ENCODE results near the gene AGBL1.

Gene AGBL1

GRCh38 chr15:86221119-86221518 is 141.4 kb downstream of the AGBL1 start:
- Mint-ChIP-seq H3K36me3 (peaks cover 5% of the 10 kb centered on the region), H3K27me3 (peaks cover 19% of the 10 kb centered on the region), H3K4me3 (no peak overlapping the region), H3K9me3 (ENCODE audit: low read depth) (peaks cover 11% of the 10 kb centered on the region), H3K27ac (no peak overlapping the region), H3K4me1 (ENCODE audit: low read depth) (no peaks in the 10 kb centered on the region)

GRCh38 chr15:86229306-86229705 is 149.6 kb downstream of the AGBL1 start:
- H3K27me3 Mint-ChIP-seq, result peaks cover 22% of the 10 kb centered on the region
- H3K27ac Mint-ChIP-seq, result no peak overlapping the region
- H3K36me3 Mint-ChIP-seq, result no peaks in the 10 kb centered on the region
- peaks cover 4% of the 10 kb centered on the region for H3K4me1 Mint-ChIP-seq (ENCODE audit: low read depth)
- no peak overlapping the region for H3K4me3 Mint-ChIP-seq
- H3K9me3 Mint-ChIP-seq (ENCODE audit: low read depth), result no peaks in the 10 kb centered on the region

- Mint-ChIP-seq H3K4me1 (ENCODE audit: low read depth) (peaks cover 4% of the 10 kb centered on the region), H3K36me3 (no peaks in the 10 kb centered on the region), H3K27me3 (peaks cover 24% of the 10 kb centered on the region), H3K9me3 (ENCODE audit: low read depth) (no peaks in the 10 kb centered on the region), H3K4me3 (no peak overlapping the region), H3K27ac (no peak overlapping the region)
Observed at GRCh38 chr15:86229936-86230335, 150.3 kb downstream of the AGBL1 start.

GRCh38 chr15:86231864-86232721 is 152.4 kb downstream of the AGBL1 start:
- H3K36me3 Mint-ChIP-seq, result no peaks in the 10 kb centered on the region
- no peak overlapping the region for H3K27ac Mint-ChIP-seq
- no peaks in the 10 kb centered on the region for H3K9me3 Mint-ChIP-seq (ENCODE audit: low read depth)
- H3K4me3 Mint-ChIP-seq, result peak overlapping the region; percentile 2
- H3K4me1 Mint-ChIP-seq (ENCODE audit: low read depth), result peaks cover 7% of the 10 kb centered on the region
- H3K27me3 Mint-ChIP-seq, result peaks cover 28% of the 10 kb centered on the region

- H3K27ac Mint-ChIP-seq, result no peak overlapping the region
- H3K4me1 Mint-ChIP-seq (ENCODE audit: low read depth), result peaks cover 7% of the 10 kb centered on the region
- peaks cover 18% of the 10 kb centered on the region for H3K27me3 Mint-ChIP-seq
- H3K36me3 Mint-ChIP-seq, result no peaks in the 10 kb centered on the region
- no peaks in the 10 kb centered on the region for H3K9me3 Mint-ChIP-seq (ENCODE audit: low read depth)
- H3K4me3 Mint-ChIP-seq, result no peak overlapping the region
Observed at GRCh38 chr15:86235667-86236066, 156.0 kb downstream of the AGBL1 start.

GRCh38 chr15:86236356-86237110 is 156.9 kb downstream of the AGBL1 start:
- Mint-ChIP-seq H3K4me1 (ENCODE audit: low read depth) (peaks cover 7% of the 10 kb centered on the region), H3K27me3 (peaks cover 18% of the 10 kb centered on the region), H3K36me3 (no peaks in the 10 kb centered on the region), H3K9me3 (ENCODE audit: low read depth) (no peaks in the 10 kb centered on the region), H3K4me3 (no peak overlapping the region), H3K27ac (no peak overlapping the region)

GRCh38 chr15:86237111-86237500 is 157.4 kb downstream of the AGBL1 start:
- H3K9me3 Mint-ChIP-seq (ENCODE audit: low read depth), result no peaks in the 10 kb centered on the region
- no peak overlapping the region for H3K4me3 Mint-ChIP-seq
- peaks cover 17% of the 10 kb centered on the region for H3K27me3 Mint-ChIP-seq

GRCh38 chr15:86247249-86247955 is 167.7 kb downstream of the AGBL1 start:
- Mint-ChIP-seq H3K4me3 (no peak overlapping the region), H3K36me3 (no peaks in the 10 kb centered on the region), H3K27ac (no peak overlapping the region), H3K27me3 (no peaks in the 10 kb centered on the region), H3K9me3 (ENCODE audit: low read depth) (no peaks in the 10 kb centered on the region), H3K4me1 (ENCODE audit: low read depth) (no peaks in the 10 kb centered on the region)

More at GRCh38 chr15:86237111-86237500, 157.4 kb downstream of the AGBL1 start:
- Mint-ChIP-seq H3K27ac (no peak overlapping the region), H3K36me3 (no peaks in the 10 kb centered on the region), H3K4me1 (ENCODE audit: low read depth) (peaks cover 6% of the 10 kb centered on the region)

GRCh38 chr15:86255247-86255646 is 175.6 kb downstream of the AGBL1 start:
- Mint-ChIP-seq H3K4me3 (no peak overlapping the region), H3K9me3 (ENCODE audit: low read depth) (no peaks in the 10 kb centered on the region), H3K4me1 (ENCODE audit: low read depth) (no peaks in the 10 kb centered on the region), H3K27ac (no peak overlapping the region), H3K36me3 (no peaks in the 10 kb centered on the region), H3K27me3 (peaks cover 2% of the 10 kb centered on the region)

GRCh38 chr15:86256628-86257027 is 177.0 kb downstream of the AGBL1 start:
- no peaks in the 10 kb centered on the region for H3K4me1 Mint-ChIP-seq (ENCODE audit: low read depth)
- H3K27ac Mint-ChIP-seq, result no peak overlapping the region
- H3K9me3 Mint-ChIP-seq (ENCODE audit: low read depth), result no peaks in the 10 kb centered on the region
- no peaks in the 10 kb centered on the region for H3K36me3 Mint-ChIP-seq
- H3K27me3 Mint-ChIP-seq, result peaks cover 2% of the 10 kb centered on the region
- no peak overlapping the region for H3K4me3 Mint-ChIP-seq

GRCh38 chr15:86259589-86259988 is 179.9 kb downstream of the AGBL1 start:
- H3K4me1 Mint-ChIP-seq (ENCODE audit: low read depth), result no peaks in the 10 kb centered on the region
- no peak overlapping the region for H3K27ac Mint-ChIP-seq
- H3K4me3 Mint-ChIP-seq, result no peak overlapping the region
- no peaks in the 10 kb centered on the region for H3K9me3 Mint-ChIP-seq (ENCODE audit: low read depth)
- no peaks in the 10 kb centered on the region for H3K36me3 Mint-ChIP-seq
- peaks cover 6% of the 10 kb centered on the region for H3K27me3 Mint-ChIP-seq

GRCh38 chr15:86263230-86263629 is 183.6 kb downstream of the AGBL1 start:
- peaks cover 6% of the 10 kb centered on the region for H3K27me3 Mint-ChIP-seq
- H3K4me3 Mint-ChIP-seq, result no peak overlapping the region
- H3K27ac Mint-ChIP-seq, result no peak overlapping the region
- no peaks in the 10 kb centered on the region for H3K4me1 Mint-ChIP-seq (ENCODE audit: low read depth)
- no peaks in the 10 kb centered on the region for H3K9me3 Mint-ChIP-seq (ENCODE audit: low read depth)
- no peaks in the 10 kb centered on the region for H3K36me3 Mint-ChIP-seq

GRCh38 chr15:86266896-86267484 is 187.3 kb downstream of the AGBL1 start:
- Mint-ChIP-seq H3K27me3 (peaks cover 9% of the 10 kb centered on the region), H3K27ac (no peak overlapping the region), H3K9me3 (ENCODE audit: low read depth) (no peaks in the 10 kb centered on the region), H3K36me3 (no peaks in the 10 kb centered on the region), H3K4me1 (ENCODE audit: low read depth) (no peaks in the 10 kb centered on the region), H3K4me3 (no peak overlapping the region)

- Mint-ChIP-seq H3K4me3 (no peak overlapping the region), H3K27me3 (peaks cover 6% of the 10 kb centered on the region), H3K9me3 (ENCODE audit: low read depth) (no peaks in the 10 kb centered on the region), H3K36me3 (no peaks in the 10 kb centered on the region), H3K4me1 (ENCODE audit: low read depth) (no peaks in the 10 kb centered on the region), H3K27ac (no peak overlapping the region)
Observed at GRCh38 chr15:86267892-86268291, 188.2 kb downstream of the AGBL1 start.

- no peaks in the 10 kb centered on the region for H3K9me3 Mint-ChIP-seq (ENCODE audit: low read depth)
- H3K27ac Mint-ChIP-seq, result no peak overlapping the region
- peaks cover 5% of the 10 kb centered on the region for H3K27me3 Mint-ChIP-seq
- H3K4me3 Mint-ChIP-seq, result no peak overlapping the region
- H3K36me3 Mint-ChIP-seq, result no peaks in the 10 kb centered on the region
- no peaks in the 10 kb centered on the region for H3K4me1 Mint-ChIP-seq (ENCODE audit: low read depth)
Observed at GRCh38 chr15:86268558-86268957, 188.9 kb downstream of the AGBL1 start.

Measured in activated naive CD8-positive, alpha-beta T cell (primary cell).